Measurements from ENCODE around the gene ZNF608.

Gene ZNF608

GRCh38 chr5:124752854-124753720 lies 6.6 kb upstream of the ZNF608 start:
- DNase-seq = no peak

DNA sequence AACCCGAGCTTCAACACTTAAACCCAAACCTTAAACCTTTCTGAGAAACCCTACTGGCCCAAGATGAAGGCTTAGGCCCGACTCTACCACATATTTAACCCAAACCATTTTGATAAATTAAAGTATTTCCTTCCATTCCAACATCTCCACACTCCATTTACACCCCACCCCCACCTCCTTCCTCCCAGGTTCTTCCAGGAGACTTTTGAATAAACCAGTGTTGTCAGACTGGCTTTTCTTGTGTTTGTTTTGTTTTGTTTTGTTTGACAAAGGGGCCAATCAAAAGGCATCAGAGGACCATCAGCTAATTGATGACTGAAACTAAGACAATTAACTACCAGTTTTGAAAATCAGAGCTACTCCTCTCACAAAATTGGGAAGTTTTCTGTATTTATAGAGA lies 4.6 kb upstream of the ZNF608 start:
- DNase-seq = no peak

- peak; percentile 95 for DNase-seq
Measured at GRCh38 chr5:124748687-124749594, 2.5 kb upstream of the ZNF608 start.

- DNase-seq = no peak
Measured at GRCh38 chr5:124747791-124748686, 1.6 kb upstream of the ZNF608 start.

- DNase-seq = peak; percentile 81
Measured at GRCh38 chr5:124746916-124747790, 714 bp upstream of the ZNF608 start.

- no peak for DNase-seq
Measured at GRCh38 chr5:124745007-124745927, 1.2 kb downstream of the ZNF608 start.

DNA sequence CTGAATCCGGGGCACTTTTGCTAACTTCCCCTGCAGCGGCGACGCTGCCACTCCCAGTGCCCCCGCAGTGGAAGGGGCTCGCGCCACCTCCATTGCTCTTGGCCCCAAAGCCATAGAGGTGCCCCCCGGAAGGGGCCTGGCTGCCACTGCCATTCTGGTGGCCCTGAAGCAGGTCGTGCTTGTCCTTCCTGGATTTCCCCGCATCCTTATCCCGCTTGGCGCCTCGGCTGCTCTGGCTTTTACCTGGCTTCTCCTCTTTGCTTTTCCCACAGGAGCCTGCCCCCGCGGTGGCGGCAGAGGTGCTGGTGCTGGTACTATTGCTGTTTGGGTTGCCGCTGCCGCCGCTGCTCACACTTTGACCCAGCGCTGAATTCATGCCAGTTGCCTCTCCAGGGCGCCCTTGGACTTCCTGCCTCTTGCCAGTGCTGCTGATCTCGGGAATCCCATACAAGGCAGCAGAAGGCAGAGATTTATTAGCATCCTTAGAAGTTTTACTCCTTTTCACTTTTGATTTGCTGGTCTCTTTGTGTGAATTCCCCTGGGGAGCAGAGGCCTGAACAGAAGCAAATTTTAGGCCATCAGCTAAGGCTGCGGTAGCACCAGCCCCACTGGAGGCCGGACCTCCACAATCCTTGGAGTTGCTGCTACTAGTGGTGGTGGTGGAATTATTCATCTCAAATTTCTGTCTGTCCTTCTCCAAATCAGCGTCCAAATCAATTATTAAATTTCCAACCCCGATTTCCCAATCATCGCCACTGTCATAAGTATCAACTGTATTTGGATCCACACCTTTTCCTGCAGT lies 2.1 kb downstream of the ZNF608 start:
- DNase-seq = no peak

- DNase-seq = no peak
Measured at GRCh38 chr5:124743602-124744169, 2.8 kb downstream of the ZNF608 start.

DNA sequence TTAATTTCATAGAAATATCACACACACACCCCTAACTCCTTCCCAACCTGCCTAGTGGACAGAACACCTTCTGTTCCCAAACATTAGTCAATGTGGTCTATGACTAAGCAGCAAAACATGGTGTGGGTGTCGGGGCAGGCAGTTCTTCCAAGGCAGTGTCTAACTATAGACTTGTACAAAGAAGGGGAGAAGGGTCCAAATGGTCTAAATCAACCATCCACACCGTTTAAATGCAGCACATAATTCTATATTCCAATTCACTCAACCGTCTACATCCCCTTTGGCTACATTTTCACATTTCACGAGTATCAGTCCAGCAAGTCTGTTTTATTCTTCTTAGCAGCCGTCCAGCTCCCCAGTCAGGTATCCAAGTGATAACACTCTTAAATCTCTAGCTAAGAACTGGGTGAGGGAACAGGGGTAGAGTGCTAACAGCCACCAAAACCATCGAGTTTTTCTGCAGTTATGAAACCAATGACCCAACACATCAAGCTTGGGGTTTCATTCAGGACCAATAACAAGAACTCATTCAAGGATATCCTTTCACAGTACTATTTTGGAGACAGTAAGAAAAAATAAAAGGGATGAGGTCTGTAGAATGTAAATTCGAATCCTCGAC lies 3.3 kb downstream of the ZNF608 start:
- no peak for DNase-seq

DNA sequence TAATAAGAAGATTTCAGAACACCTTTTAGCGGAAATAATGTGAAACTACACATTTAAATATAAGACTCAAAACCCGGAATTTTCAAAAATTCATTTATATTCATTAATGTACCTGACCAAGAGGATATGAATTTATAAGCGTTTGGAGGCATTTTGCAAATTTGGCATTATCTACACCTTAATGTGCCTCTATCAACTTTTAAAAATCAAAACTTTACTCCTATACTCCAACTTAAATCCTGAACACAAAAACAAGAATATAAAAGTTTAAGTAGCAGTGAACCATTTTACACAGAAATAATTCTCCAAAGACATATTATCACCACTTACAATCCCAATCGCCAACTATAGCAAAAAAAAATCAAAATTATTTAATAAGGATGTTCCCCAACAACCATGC lies 3.9 kb downstream of the ZNF608 start:
- no peak for DNase-seq

GRCh38 chr5:124741711-124742496 lies 4.5 kb downstream of the ZNF608 start:
- DNase-seq = no peak

DNA sequence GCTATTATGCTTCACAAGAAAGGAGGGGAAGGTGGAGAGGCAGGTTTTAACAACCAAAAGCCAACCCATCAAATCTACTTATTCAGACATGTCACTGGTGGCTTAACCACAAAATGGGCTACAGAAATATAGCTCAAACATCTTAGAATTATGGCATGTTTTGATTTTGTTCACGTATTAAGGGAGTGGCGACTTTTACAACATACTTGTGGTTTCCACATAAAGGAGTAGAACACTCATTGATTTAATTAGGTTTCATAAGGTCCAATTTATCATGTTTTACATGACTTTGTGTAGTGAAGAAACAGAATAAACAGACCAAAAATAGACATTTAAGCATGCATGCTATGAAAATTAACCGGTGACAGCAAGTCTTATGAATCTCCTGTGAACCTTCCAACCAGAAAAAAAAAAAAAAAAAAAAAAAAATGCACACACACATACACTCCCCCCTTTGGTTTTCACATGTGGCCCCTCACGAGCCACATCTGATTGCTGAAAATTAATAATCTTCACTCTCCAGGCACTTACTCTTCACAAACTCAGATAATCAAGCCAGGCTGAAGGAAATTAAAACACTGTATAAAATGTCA lies 5.4 kb downstream of the ZNF608 start:
- no peak for DNase-seq

DNA sequence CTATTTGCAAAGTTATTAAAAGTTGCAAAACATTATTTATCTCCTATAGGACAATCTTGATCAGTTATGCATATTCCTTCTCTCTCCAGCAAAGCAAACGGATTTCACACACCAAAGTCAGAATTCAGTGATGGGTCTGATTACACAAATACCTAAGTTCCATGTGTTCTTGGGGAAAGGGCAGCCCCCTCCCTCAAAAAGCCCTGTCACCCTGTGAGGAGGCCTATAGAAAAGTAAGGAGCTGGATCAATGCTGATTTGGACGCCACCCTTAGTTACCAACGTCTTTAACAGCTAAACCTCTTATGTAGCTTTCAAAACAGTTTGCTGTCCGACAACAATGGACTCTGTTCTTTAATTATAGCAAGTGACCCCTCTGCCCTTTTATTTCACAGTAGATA lies 6.4 kb downstream of the ZNF608 start:
- DNase-seq = no peak

DNA sequence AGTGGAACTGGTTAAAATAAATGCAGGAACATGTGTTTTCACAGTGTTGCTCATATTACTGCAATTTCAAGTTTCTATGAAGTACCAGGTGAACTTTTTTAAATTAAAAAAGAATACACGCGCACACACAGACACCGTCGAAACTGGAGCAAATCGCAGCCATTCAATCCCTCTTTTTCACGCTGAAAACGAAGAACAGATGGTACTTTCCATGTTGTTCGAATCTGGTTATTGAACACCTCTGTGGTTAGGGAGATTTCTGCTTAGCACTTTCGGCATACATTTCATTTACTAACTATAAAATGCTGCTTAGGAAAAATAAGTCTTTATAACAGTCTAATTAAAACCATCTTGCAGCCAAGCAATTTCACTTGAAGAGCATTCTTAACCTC lies 6.8 kb downstream of the ZNF608 start:
- DNase-seq = no peak

DNA sequence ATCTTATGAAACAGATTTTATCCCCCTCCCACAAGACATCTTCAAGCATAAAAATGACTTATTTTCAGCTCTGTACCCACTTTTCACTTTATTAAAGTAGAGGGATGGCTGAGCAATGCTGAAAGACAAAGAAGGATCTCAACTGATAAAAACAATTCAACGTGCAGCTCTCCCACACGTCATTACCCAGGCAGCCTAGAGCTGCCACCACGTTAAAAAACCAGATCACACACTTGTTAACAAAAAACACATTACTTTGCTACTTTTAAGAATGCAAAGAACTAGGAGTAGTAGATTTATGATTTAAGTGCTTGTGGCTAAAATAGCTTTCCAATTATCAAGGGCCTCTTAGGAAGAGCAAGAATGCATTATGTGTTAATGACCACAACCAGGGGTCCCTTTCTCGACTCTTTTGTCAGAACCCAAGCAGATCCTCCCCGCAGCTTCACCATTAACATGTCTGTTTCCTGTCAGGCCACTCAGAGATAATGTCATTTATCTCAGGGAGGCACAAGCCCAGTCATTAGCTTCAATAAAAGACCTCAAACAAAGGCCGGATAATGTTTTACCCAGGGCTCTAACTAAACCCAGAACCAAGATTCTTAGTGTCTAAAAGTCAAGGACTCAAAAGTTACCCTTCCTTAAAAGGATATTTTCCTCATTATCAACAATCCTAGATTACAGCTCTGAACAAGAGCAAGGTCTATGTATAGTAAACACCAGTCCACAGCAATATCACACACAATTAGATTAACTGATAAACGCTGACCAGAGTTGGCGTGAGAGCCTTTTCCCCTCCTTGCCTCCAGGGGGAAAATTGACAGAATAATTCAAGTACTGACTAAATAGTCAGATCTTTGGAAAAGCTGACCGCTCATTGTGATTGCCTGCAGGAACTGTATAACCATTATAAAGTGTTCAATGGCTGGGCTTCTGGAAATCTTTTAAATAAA lies 7.5 kb downstream of the ZNF608 start:
- no peak for DNase-seq

GRCh38 chr5:124737651-124738050 lies 8.8 kb downstream of the ZNF608 start:
- no peak for DNase-seq

DNA sequence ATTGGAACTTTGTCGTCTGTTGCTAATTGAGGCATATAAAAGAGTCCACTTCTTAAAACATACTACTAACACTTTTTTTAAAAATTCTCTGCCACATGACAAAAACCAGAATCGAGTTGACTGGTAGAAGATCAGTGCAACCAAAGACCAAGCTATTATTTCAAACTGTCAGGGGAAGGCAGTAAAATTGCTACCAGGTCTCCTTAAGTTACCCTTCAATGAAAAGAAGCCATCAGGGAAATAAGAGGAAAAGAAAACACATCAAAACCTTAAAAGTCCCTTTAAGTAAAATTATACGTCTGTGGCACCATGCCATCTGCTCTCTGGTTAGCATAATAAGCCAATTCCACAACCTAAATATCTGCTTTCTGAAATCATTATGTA lies 9.6 kb downstream of the ZNF608 start:
- no peak for DNase-seq
